Nephron (organoid): Measurements from ENCODE around the gene ARHGEF4.
A peak's percentile ranks its signal among the peaks of the same experiment; 100 is the strongest.

ENCODE experiments used
- H3K27ac Mint-ChIP-seq, 3 experiments: 2 replicates each; pipeline ENCODE4 v1.8.0; 2020; ENCODE audit warnings: mixed read lengths in 3 of 3, mild to moderate bottlenecking in 2 of 3, moderate library complexity in 1 of 3
- H3K27me3 Mint-ChIP-seq: 2 replicates; pipeline ENCODE4 v1.8.0; 2021; ENCODE audit warnings: low read depth, mild to moderate bottlenecking, moderate library complexity, mixed read lengths
- H3K36me3 Mint-ChIP-seq: 2 replicates; pipeline ENCODE4 v1.8.0; 2020; ENCODE audit warnings: low read depth, mixed read lengths
- H3K4me1 Mint-ChIP-seq: 2 replicates; pipeline ENCODE4 v1.8.0; 2020; ENCODE audit warnings: mixed read lengths
- H3K4me3 Mint-ChIP-seq, 3 experiments: 2 replicates each; pipeline ENCODE4 v1.8.0; 2020; ENCODE audit warnings: mild to moderate bottlenecking in 3 of 3, mixed read lengths in 3 of 3, moderate library complexity in 2 of 3
- H3K9me3 Mint-ChIP-seq: 2 replicates; pipeline ENCODE4 v1.8.0; 2020; ENCODE audit warnings: mixed read lengths
- CTCF ChIP-seq, 3 experiments: fragments of 200-600 bp; sonication (generic); IDR thresholded peaks; one replicate each; pipeline ENCODE4 v1.5.0; 2021; ENCODE audit warnings: antibody characterized with exemption in 3 of 3; ENCODE audit not compliant: unreplicated experiment in 3 of 3

ARHGEF4 gene

GRCh38 chr2:130836501-130837174 lies at the start of gene ARHGEF4:
ARHGEF4 (plus strand) TSS chr2:130836914; CDS start chr2:130836954, 40 bp downstream.
- Mint-ChIP-seq H3K27me3 (peaks cover 80% of the 10 kb centered on the region), H3K27ac (no peak within 1 kb of the TSS), H3K4me1 (no peaks in the 10 kb centered on the region), H3K9me3 (no peaks in the 10 kb centered on the region), H3K4me3 (peak within 1 kb of the TSS; percentile 27 to 72 (median 46)), H3K36me3 (no peaks in the 10 kb centered on the region)
- TF ChIP-seq CTCF (IDR thresholded peaks at IDR 0.05; ENCODE audit: unreplicated experiment in 3 of 3) = no peak

DNA sequence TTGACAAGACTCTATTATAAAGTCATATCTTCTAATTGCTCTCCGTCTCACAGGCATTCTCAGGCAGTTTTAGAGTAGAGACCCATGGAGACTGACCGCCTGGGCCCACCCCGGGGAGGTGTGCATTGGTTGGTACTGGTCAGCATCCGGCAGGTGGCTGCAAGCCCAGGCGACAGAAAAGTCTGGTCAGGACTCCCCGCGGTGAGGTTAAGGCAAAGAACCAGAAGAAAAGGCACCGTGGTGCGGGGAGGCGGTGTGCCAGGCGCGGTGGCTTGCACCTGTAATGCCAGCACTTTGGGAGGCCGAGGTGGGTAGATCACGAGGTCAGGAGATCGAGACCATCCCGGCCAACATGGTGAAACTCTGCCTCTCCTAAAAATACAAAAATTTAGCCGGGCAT lies 48.9 kb upstream of the ARHGEF4 start:
- H3K27me3 Mint-ChIP-seq = peaks cover 20% of the 10 kb centered on the region
- H3K9me3 Mint-ChIP-seq = no peaks in the 10 kb centered on the region
- H3K27ac Mint-ChIP-seq = no peak overlapping the region
- H3K4me1 Mint-ChIP-seq = no peaks in the 10 kb centered on the region
- no peak for TF ChIP-seq CTCF (IDR thresholded peaks at IDR 0.05; ENCODE audit: unreplicated experiment in 3 of 3)
- H3K4me3 Mint-ChIP-seq = no peak overlapping the region
- no peaks in the 10 kb centered on the region for H3K36me3 Mint-ChIP-seq

- no peaks in the 10 kb centered on the region for H3K9me3 Mint-ChIP-seq
- peaks cover 16% of the 10 kb centered on the region for H3K27me3 Mint-ChIP-seq
- H3K4me1 Mint-ChIP-seq = no peaks in the 10 kb centered on the region
- H3K4me3 Mint-ChIP-seq = no peak overlapping the region
- no peak for TF ChIP-seq CTCF (IDR thresholded peaks at IDR 0.05; ENCODE audit: unreplicated experiment in 3 of 3)
- H3K27ac Mint-ChIP-seq = no peak overlapping the region
- no peaks in the 10 kb centered on the region for H3K36me3 Mint-ChIP-seq
Measured at GRCh38 chr2:130790312-130790711, 46.4 kb upstream of the ARHGEF4 start.

GRCh38 chr2:130790804-130791616 lies 45.7 kb upstream of the ARHGEF4 start:
- H3K4me1 Mint-ChIP-seq = no peaks in the 10 kb centered on the region
- H3K36me3 Mint-ChIP-seq = no peaks in the 10 kb centered on the region
- peaks cover 15% of the 10 kb centered on the region for H3K27me3 Mint-ChIP-seq
- H3K9me3 Mint-ChIP-seq = no peaks in the 10 kb centered on the region
- H3K4me3 Mint-ChIP-seq = no peak overlapping the region
- no peak overlapping the region for H3K27ac Mint-ChIP-seq
- TF ChIP-seq CTCF (IDR thresholded peaks at IDR 0.05; ENCODE audit: unreplicated experiment in 3 of 3) = no peak

DNA sequence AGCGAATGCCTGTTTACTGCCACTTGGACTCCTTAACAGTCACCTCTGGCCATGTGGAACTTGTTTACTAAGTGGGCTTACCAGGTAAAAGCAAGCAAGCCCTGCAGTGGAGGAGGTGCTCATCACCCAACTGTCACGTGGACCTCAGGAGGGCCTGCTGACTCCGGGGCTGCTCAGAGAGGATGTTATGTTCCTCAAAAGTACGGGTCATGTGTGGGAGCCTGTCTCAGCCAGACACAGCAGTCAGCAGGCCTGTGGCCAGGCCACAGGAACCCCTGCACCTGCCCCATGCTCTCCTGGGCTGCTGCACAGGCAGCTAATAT lies 45.1 kb upstream of the ARHGEF4 start:
- Mint-ChIP-seq H3K9me3 (no peaks in the 10 kb centered on the region), H3K27ac (no peak overlapping the region), H3K4me1 (no peaks in the 10 kb centered on the region), H3K4me3 (no peak overlapping the region), H3K27me3 (peaks cover 15% of the 10 kb centered on the region), H3K36me3 (no peaks in the 10 kb centered on the region)
- no peak for TF ChIP-seq CTCF (IDR thresholded peaks at IDR 0.05; ENCODE audit: unreplicated experiment in 3 of 3)
